ENCODE results near the gene LRCH1. TPM values are rescaled to one million over a fixed set of nuclear protein-coding genes. Genes with fewer than 3 reads are reported as not detected.

The LRCH1 gene
- total and polyA plus RNA-seq, 2 of the 13 experiments (the other 11 are each of a cell fraction or from before 2014, with no cell fraction given), result 4.1 to 12.6 TPM

DNA sequence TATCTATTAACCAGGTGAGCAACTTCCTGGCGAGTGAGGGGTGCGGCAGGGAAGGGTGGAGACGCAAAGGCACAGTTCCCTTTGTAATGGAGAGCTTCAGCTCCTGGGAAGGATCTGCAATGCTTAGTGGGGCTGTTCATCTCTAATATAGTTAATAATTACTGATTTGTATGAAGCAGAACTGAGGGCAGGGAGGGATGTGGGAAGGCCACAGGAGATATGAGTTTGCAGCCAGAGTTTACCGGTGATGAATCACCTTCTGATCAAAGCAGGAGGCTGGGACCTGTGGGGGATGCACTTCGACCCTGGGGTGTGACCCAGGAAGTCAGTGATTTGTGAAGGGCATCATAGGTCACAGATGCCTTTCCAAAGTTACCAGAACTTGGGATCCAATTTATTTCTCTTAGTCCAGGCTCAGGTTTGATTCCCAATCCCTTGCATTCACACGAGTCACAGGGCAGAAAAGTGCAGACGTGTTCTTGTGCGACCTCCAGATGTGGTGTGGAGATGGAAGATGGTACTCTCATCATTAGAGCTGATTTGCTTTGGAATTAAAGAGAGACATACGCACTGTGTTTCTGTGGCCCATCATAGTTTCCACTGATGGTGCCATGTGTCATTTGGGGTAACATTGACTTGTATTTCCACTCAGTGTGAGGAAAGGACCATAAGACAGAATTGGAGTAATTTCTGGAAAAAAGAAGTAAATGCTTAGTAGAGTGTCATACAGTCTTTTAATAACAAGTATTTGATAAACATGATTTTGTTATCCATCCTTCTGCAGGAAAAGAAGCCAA lies 55.0 kb downstream of the LRCH1 start (continued):
- TF ChIP-seq, protein P1, sequence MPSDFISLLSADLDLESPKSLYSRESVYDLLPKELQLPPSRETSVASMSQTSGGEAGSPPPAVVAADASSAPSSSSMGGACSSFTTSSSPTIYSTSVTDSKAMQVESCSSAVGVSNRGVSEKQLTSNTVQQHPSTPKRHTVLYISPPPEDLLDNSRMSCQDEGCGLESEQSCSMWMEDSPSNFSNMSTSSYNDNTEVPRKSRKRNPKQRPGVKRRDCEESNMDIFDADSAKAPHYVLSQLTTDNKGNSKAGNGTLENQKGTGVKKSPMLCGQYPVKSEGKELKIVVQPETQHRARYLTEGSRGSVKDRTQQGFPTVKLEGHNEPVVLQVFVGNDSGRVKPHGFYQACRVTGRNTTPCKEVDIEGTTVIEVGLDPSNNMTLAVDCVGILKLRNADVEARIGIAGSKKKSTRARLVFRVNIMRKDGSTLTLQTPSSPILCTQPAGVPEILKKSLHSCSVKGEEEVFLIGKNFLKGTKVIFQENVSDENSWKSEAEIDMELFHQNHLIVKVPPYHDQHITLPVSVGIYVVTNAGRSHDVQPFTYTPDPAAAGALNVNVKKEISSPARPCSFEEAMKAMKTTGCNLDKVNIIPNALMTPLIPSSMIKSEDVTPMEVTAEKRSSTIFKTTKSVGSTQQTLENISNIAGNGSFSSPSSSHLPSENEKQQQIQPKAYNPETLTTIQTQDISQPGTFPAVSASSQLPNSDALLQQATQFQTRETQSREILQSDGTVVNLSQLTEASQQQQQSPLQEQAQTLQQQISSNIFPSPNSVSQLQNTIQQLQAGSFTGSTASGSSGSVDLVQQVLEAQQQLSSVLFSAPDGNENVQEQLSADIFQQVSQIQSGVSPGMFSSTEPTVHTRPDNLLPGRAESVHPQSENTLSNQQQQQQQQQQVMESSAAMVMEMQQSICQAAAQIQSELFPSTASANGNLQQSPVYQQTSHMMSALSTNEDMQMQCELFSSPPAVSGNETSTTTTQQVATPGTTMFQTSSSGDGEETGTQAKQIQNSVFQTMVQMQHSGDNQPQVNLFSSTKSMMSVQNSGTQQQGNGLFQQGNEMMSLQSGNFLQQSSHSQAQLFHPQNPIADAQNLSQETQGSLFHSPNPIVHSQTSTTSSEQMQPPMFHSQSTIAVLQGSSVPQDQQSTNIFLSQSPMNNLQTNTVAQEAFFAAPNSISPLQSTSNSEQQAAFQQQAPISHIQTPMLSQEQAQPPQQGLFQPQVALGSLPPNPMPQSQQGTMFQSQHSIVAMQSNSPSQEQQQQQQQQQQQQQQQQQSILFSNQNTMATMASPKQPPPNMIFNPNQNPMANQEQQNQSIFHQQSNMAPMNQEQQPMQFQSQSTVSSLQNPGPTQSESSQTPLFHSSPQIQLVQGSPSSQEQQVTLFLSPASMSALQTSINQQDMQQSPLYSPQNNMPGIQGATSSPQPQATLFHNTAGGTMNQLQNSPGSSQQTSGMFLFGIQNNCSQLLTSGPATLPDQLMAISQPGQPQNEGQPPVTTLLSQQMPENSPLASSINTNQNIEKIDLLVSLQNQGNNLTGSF (CRISPR knock-in tag; IDR thresholded peaks at IDR 0.05), result no peak
- TF ChIP-seq HNF4A (CRISPR knock-in tag; IDR thresholded peaks at IDR 0.05) (peak; percentile 93), NR1H2 (CRISPR knock-in tag; IDR thresholded peaks at IDR 0.05; ENCODE audit: borderline replicate concordance, low read depth) (no peak), HOXA3 (CRISPR knock-in tag; IDR thresholded peaks at IDR 0.05) (peak; percentile 81), TARDBP (CRISPR knock-in tag; IDR thresholded peaks at IDR 0.05) (peak; percentile 84), ZNF670 (CRISPR knock-in tag; IDR thresholded peaks at IDR 0.05; ENCODE audit: borderline replicate concordance) (no peak), ZNF484 (CRISPR knock-in tag; IDR thresholded peaks at IDR 0.05; ENCODE audit: borderline replicate concordance, low read depth) (no peak), REXO4 (CRISPR knock-in tag; IDR thresholded peaks at IDR 0.05; ENCODE audit: borderline replicate concordance) (no peak), NR3C1 (CRISPR knock-in tag; IDR thresholded peaks at IDR 0.05) (no peak), ZSCAN20 (CRISPR knock-in tag; IDR thresholded peaks at IDR 0.05; ENCODE audit: borderline replicate concordance) (no peak), ZNF17 (CRISPR knock-in tag; IDR thresholded peaks at IDR 0.05) (no peak), NFIB (CRISPR knock-in tag; IDR thresholded peaks at IDR 0.05; ENCODE audit: borderline replicate concordance) (no peak), RELA (CRISPR knock-in tag; IDR thresholded peaks at IDR 0.05) (no peak)
- TF ChIP-seq, protein P2, sequence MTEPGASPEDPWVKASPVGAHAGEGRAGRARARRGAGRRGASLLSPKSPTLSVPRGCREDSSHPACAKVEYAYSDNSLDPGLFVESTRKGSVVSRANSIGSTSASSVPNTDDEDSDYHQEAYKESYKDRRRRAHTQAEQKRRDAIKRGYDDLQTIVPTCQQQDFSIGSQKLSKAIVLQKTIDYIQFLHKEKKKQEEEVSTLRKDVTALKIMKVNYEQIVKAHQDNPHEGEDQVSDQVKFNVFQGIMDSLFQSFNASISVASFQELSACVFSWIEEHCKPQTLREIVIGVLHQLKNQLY (CRISPR knock-in tag; IDR thresholded peaks at IDR 0.05), result peak; percentile 70

Data from HepG2 (cell line).